Fibroblast of villous mesenchyme (primary cell): Measurements from ENCODE around the gene ARL4A. TPM values are rescaled to one million over a fixed set of nuclear protein-coding genes. Genes with fewer than 3 reads are reported as not detected.

ENCODE experiments used
- DNase-seq: peaks from one replicate; pipeline ENCODE4 v3.0.0-alpha.2; 2010; ENCODE audit warnings: low read depth
- H3K4me3 ChIP-seq: 2 replicates; pipeline ENCODE4 v1.5.1; 2011; ENCODE audit warnings: low read depth, mild to moderate bottlenecking, low read length
- CTCF ChIP-seq: IDR thresholded peaks from 2 replicates; pipeline ENCODE4 v1.5.1; 2012; ENCODE audit warnings: low read depth, mild to moderate bottlenecking, low read length; ENCODE audit not compliant: insufficient read depth
- total RNA-seq: library from RNA; depleted of rRNA; stranded (reverse); fragments of >200 nt; gene quantifications from 2 replicates; pipeline ENCODE4 v1.2.3, GENCODE V29; 2012

The ARL4A gene, protein sequence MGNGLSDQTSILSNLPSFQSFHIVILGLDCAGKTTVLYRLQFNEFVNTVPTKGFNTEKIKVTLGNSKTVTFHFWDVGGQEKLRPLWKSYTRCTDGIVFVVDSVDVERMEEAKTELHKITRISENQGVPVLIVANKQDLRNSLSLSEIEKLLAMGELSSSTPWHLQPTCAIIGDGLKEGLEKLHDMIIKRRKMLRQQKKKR
- 17.7 and 24.6 TPM in 2 replicates for total RNA-seq

DNA sequence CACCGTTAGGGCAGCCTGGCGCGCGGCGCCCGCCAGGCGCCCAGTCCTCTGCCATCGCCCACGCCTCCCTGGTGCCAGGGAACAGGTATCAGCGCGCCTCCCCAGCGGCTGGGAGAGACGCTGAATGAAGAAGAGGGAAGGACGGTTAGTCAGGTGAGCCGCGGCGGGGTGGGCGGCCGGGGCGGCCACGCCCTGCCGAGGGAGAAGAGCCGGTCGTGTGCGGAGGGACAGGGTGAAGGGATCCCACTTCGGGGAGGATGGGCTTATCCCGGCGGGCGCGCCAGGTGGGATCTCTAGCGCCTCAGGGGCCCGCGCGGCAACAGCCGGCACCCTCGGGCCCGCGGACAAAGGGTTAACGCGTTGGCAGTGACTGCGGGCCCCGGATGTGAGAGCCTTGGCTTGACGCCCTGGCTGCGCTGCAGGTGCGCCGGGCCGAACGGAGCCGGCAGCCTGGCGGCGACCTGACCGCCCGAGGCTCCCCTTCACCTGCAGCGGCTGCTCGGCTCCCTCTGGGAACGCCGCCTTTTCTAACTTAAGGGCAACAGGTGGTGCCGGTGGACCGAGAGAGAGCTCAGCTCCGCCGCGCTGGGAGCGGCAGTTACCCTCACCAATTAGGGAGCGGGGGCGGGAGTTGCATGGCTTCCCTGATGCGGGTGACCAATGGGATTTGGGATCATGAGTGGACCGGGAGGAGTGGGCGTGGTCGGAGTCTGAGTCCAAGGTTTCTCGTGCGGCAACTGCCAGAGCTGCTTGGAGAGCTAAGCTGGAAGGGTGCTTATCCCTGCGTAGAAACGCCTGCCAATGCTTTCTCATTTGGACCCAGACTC is at the start of gene ARL4A:
Gene ARL4A, plus strand, starts transcription at position 743 of the 827 bp plus-strand sequence. CDS start 622 bp downstream, outside the sequence.
- DNase-seq = peak; percentile 99
- peak within 1 kb of the TSS; percentile 97 for H3K4me3 ChIP-seq
- TF ChIP-seq CTCF = no peak

GRCh38 chr7:12637819-12638592 is 49.4 kb upstream of the ARL4A start:
- H3K4me3 ChIP-seq = no peak overlapping the region
- TF ChIP-seq CTCF = no peak
- no peak for DNase-seq

GRCh38 chr7:12638851-12639456 is 48.5 kb upstream of the ARL4A start:
- TF ChIP-seq CTCF = peak; percentile 50
- peak; percentile 50 for DNase-seq
- H3K4me3 ChIP-seq = no peak overlapping the region

GRCh38 chr7:12640299-12641096 is 46.9 kb upstream of the ARL4A start:
- DNase-seq = no peak
- TF ChIP-seq CTCF = no peak
- no peak overlapping the region for H3K4me3 ChIP-seq

DNA sequence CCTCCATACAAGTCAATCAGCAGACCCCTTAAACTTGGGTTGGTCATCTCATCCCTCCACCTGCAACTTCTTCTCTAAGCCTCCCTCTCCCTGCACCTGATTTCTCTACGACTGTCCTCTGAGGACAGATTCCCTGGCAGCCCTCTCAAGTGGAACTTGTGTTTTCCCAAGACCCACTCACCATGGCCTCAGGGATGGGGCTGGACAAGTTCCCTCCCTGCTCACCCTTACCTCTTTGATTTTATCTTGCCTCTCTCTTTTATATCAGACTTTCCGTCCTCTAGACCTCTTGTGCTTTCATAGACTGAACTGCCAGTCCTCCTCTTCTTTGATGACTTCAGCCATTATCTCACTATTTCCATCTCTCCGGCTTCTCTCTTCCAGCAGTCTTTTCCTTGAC is 46.2 kb upstream of the ARL4A start:
- DNase-seq = no peak
- no peak overlapping the region for H3K4me3 ChIP-seq
- TF ChIP-seq CTCF = no peak

GRCh38 chr7:12642508-12642907 is 44.9 kb upstream of the ARL4A start:
- no peak for TF ChIP-seq CTCF
- DNase-seq = no peak
- no peak overlapping the region for H3K4me3 ChIP-seq
